NCI-H187 (cell line): ENCODE results near the gene CPNE1.
"Not testable (repeated sequence)": the region's sequence is repeated elsewhere in the genome, so short reads cannot be mapped to it uniquely, and the experiment has no call there.

Experiments
- DNase-seq, 2 experiments: peaks; one replicate each; lab custom pipeline; 2025; lab: John Stamatoyannopoulos, UW

The CPNE1 gene

DNA sequence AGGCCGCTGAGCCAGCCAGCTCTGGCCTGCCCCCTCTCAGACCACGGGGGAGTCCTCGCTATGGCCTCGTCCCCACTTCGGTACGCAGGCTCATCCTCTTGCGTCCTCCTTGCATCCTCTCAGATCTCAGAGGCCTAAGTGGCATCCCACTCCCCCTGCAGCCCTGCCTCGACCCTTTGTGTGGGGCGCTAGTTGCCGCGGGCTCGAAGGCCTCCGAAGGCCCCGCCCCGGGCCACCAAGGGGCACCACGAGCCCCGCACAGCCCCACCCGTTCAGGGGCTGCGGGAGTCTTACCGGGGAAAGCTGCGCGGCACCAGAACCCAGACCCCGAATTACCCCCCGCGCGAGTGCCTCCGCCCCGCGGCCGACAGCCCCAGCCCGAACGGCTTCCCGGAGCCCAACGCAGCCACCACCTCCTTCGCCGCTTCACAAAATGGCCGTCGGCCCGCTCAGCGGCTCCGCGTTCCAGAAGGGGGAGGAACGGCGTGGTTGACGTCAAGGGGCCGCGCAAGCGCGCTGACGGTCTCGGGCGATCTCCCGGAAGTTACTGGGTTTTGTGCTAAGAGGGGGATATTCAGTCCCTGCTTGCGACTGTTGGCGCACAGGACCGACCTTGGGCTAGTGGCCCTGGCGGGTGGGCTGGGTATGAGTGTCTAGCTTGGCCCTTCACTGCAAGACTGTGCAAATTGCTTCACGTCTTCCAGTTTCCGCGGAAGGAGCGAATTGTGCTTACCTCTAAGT, at the start of gene CPNE1, which contains the start of gene RBM12:
Gene CPNE1 (minus strand): TSS at position 435 of the 741 bp plus-strand sequence. CDS start 31,977 bp downstream, outside the sequence.
Gene RBM12 (minus strand): TSS at position 435 of the 741 bp plus-strand sequence. CDS start 9,578 bp downstream, outside the sequence.
- DNase-seq: peak; percentile 68 to 87

DNA sequence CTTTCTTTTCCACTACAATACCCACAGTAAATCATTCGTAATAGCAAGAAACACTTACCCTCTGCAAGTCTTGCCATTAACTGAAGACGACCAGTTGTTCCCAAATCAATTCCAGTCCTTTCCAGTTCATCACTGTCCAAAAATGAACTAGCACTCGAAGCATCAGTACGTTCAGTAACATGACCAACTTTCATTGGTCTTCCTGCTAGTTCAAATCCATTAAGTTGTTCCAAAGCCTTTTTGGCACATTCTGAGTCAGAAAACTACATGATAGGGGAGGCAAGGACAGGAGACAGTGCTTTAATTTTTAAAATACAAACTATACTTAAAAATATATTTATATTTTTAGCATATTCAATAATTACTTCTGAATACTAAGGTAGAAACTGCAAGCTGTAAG, 49.4 kb upstream of the CPNE1 start:
- no peak for DNase-seq

DNA sequence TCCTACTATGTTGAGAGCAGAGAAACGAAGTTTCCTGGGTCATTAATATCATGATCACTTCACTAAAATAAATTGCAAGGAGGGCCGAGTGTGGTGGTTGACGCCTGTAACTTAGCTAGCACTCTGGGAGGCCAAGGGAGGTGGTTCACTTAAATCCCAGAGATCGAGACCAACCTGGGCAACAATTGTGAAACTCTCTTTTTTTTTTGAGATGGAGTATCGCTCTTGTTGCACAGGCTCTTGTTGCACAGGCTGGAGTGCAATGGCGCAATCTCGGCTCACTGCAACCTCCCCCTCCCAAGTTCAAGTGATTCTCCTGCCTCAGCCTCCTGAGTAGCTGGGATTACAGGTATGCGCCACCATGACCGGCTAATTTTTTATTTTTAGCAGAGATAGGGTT, 48.4 kb upstream of the CPNE1 start:
- not testable (repeated sequence) for DNase-seq

DNA sequence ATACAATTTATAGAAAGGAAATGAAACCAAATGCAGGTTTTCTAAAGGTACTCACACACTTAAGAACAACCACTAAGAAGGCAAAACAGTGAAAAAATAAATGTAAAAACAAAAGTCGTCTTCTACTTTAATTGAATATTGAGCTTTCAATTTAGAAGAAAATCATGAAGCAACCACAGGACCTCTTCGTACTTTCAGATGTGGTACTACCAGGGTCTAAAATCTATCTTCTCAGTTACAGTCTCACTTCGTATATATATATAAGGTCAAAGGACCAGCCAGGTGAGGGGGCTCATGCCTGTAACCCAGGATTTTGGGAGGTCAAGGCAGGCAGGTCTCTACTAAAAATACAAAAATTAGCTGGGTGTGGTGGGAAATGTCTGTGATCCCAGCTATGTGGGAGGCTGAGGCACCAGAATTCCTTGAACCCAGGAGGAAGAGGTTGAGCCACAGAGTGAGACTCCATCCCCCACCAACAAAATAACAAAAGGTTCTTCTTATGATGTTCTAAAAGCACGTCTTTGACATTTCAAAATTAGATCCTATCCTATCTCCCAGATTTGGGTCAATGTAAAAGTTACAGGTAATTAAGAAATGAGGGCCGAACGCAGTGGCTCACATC, 47.0 kb upstream of the CPNE1 start:
- DNase-seq: no peak

DNA sequence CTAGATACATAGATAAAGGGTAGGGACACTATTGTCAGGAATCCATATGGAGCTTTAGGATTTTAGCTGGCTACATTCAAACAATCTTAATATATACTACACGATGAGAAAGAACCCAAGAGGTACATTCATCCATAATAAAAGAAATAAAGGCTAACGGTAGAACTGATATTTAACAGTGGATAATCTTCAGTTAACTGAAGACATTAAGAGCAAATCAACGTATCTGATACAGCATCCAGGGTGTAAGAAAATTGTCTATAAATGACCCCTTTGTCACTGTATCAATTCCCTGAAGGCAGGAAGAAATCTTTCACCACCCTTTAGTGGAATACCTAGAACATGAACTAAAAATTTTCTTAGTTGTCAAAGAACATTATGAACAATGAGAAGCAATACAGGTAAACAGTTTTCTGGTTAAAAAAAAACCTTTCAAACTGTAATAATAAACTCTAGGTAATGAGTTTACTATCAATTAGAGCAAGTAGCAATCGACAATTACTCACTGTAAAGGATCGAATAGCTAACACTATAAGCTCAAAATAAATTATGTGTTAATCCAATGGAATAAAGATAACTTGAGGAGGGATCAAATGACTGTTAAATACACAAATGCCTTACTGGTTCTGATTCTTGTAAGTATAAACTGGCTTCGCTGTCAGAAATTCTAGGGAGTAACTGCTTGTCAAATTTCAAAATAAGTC, 46.3 kb upstream of the CPNE1 start:
- DNase-seq: no peak

DNA sequence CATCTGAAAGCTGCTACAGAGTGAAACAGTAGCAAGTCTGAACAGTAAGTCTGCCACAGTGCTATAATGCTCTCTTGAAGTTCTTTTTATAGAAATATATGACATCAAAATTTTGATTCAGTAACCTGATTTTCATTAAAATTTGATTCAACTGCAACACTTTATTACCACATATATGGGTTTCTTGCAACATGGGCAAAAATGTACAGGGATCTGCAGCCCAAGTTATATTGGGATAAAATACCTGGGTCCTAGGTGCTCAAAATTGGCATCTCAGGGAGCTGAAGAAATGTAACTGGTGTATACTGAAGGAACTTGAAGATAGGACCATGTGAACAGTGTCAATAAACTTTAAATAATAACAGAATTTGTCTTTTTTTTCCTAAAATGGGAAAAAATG, 45.3 kb upstream of the CPNE1 start:
- DNase-seq: no peak

DNA sequence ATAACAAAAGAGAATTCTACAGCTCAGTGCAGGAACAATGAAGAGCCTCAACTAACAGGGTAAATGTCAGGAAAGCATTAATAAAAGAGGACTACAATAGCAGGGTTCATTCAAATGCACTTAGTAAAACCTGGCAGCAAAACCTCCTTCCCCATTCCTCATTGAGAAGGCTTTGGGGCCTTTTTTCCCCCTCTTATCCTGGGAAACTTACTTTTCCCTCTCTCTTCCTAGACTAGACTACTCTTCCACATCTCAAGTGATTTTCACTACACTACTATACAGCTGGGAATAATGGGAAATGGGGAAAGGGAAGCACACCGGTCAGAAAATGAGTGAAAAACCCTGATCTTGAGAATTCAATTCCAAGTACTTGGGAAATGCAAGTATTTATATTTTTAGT, 44.6 kb upstream of the CPNE1 start:
- DNase-seq: no peak

DNA sequence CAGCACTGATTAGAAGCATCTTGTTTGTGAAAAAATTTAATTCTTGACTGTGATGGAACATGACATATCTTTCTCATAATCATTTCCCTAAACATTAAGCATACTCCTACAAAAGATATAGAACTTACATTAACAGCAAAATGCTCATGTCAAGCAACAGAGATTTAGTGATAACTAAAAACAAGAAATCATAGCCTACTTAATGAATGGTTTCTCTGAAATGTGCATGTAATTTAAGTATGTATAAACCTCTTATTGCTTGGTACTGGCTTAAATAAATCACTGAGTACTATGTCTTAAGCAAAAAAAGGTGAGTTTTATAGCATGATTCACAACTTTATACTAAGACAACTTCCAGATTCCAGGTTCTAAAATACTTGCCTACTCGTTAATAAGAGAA, 43.8 kb upstream of the CPNE1 start:
- no peak for DNase-seq

DNA sequence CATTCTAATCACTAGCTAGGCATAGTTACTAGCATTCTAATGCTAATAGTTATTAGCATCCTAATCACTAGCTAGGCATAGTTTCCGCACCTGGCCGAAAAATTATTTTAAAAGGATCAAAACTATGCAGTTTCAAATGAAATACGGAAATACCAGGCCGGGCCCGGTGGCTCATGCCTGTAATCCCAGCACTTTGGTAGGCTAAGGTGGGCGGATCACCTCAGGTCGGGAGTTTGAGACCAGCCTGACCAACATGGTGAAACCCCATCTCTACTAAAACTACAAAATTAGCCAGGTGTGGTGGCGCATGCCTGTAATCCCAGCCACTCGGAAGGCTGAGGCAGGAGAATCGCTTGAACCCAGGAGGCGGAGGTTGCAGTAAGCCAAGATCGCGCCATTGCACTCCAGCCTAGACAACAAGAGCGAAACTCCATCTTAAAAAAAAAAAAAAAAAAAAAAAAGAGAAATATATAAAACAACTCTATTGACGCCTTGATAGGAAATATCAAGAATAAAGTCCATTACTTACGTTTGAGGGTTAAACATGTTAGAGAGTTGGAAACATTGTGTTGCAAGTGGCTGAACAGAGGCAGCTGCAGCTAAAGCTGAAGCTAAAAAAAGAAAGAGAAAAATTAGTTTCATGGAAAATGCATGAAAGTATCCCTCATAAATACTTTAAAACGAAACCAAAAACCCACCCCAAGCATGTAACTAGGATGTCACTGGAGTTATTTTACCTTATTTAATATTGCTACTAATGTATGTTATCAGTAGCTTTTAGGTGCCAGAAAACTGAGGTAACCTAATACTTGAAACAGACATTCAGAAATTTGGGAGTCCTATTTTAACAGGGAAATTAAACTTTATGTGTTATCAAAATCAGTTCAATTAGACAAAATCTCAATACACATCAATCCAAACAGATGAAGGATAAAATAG, 42.2 kb upstream of the CPNE1 start:
- not testable (repeated sequence) for DNase-seq

DNA sequence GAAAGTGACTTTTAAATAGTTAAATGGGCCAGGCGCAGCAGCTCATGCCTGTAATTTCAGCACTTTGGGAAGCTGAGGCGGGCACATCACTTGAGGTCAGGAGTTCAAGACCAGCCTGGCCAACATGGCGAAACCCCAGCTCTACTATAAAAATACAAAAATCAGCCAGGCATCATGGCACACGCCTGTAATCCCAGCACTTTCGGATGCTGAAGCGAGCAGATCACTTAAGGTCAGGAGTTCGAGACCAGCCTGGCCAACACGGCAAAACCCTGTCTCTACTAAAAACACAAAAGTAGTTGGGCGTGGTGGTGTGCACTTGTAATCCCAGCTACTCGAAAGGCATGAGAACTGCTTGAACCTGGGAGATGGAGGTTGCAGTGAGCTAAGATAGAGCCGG, 41.2 kb upstream of the CPNE1 start:
- not testable (repeated sequence) for DNase-seq

DNA sequence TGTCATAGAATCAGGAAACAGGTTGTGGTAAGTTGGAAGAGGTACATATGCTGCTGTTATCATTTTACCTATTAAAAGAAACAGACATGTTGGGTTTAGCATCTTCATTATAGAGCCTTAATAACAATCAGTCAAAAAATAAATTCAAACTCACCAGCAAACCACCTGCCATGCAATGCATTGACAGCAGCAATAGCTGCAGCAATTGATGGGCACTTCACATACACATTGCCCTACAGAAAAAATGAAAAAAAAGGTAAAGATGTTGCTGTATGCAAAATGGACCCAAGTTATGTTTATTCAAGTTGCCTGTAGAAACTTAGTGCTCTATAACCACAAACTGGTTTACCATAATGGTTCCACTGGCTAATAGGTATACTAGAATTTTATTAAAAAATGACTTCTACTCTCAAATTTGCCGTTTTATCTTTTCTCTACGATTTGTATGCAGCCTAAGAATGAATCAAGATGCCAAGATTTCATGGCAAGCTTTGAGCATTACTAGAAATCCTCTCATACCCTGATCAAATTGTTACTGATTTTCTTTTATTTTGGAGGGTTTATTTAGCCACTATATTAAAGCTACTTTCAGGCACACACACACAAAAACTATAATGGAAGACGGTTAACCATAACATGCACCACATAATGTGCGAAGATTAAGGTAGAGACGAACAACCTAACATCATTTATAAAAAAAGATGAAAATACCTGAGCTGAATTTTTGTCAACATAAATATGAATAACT, 40.0 kb upstream of the CPNE1 start:
- DNase-seq: no peak

DNA sequence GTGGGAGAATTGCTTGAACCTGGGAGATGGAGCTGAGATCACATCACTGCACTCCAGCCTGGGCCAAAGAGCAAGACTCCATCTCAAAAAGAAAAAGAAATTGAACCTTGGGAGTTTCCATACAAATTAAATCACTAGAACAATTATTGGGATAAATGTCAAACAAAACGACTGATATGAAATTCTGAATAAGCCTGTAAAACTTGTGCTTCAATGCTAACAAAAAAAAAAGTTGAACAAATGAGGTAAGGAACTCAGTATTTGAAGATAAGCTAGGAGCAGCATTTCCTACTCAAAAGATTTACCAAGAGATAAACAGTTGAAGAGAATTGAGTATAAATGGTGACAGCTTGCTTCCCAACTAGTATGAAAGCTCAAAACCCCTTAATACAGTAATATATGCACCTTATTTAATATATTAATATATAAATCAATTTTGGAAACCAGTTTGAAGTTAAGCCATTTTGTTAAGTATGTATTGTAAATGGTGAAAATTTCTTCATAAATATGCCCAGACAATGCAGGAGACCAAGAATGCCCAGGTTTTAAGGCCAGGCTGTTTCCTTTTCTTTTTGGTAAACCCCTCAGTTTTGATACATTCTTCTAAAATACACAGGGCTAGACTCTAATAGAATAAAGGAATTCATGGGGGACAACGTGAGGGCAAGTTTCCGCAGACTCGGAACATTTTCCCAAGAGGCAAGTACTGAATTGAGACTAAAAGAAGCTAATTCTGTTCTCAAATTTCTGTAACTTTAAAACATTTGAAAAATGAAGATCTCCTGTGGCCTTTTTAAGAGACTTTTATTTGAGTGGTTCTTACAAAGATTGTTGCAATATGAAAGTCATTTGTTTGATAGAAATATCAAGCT, 38.4 kb upstream of the CPNE1 start:
- DNase-seq: no peak

DNA sequence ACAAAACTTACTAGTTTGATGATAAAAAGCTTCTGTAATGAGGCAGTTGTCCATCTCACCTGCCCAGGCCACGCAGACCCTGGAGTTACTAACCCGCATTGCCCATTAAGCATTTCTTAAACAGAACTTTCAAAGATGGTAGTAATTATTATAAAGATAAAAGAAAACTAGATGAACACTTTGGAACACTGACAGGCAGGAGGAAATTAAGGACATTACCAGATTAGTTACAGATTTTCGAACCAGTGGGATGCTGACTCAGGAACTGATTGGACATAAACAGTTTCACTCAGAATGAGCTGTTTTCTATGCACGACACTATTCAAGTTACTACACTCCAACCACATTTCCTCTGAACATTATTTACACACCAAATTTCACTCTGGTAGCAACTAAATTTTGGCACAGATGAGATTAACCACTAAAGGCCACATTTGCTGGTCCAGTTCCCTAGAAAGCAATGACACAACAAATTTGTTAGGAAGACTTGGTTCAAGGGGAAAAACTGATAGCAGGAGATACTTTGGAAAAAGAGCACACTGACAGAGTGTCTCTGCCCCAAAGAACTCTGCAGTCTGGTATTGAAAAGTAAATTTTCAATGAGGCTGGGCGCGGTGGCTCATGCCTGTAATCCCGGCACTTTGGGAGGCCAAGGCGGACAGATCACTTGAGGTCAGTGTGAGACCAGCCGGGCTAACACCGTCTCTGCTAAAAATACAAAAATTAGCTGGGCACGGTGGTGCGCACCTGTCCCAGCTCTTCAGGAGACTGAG, 37.5 kb upstream of the CPNE1 start:
- DNase-seq: no peak

DNA sequence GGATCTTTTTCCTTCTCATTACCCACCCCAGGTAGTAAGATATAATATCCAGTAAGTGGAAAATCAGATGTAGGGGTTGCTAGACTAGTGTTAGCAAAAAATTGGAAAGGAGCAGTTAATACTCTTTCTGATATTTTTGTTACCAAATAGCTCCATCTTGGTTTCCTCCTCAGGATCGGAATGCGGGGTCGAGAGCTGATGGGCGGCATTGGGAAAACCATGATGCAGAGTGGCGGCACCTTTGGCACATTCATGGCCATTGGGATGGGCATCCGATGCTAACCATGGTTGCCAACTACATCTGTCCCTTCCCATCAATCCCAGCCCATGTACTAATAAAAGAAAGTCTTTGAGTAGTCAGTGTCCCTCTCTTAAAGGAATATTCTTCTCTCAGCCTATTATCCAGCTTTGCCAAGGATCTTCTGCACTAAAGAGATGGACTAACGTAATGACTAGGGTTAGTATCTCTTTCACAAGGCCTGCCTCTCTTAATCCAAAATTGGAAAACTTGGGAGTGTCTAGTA, 36.0 kb upstream of the CPNE1 start:
- no peak for DNase-seq

DNA sequence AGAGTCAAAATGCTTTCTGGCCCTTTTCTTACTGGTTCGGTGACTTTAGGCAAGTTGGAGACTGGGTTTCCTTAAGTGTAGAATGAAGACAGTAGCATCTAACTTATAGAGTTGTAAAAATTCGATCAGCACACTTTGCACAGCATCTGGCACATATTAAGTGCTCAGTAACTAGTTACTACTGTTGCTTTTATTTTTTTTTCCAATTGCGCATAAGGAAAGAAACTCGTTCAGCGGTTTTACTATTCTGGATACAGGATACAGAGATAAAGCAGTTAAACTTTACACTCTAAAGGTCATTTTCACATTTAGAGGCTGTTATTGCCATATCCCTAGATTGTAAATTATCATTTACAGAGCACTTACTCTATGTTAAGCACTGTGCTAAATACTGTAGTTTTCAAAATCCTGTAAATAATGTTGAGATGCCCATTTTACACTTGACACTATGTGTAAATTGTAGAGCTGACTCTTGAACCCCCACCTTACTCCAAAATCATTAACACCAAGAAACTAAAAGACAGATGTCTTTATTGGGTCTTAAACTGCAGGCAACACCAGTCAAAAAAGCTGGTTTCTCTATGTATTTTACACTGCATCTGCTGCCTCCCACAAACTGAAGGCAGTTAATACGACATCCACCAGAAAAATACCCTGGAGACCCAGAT, 35.4 kb upstream of the CPNE1 start:
- DNase-seq: no peak

DNA sequence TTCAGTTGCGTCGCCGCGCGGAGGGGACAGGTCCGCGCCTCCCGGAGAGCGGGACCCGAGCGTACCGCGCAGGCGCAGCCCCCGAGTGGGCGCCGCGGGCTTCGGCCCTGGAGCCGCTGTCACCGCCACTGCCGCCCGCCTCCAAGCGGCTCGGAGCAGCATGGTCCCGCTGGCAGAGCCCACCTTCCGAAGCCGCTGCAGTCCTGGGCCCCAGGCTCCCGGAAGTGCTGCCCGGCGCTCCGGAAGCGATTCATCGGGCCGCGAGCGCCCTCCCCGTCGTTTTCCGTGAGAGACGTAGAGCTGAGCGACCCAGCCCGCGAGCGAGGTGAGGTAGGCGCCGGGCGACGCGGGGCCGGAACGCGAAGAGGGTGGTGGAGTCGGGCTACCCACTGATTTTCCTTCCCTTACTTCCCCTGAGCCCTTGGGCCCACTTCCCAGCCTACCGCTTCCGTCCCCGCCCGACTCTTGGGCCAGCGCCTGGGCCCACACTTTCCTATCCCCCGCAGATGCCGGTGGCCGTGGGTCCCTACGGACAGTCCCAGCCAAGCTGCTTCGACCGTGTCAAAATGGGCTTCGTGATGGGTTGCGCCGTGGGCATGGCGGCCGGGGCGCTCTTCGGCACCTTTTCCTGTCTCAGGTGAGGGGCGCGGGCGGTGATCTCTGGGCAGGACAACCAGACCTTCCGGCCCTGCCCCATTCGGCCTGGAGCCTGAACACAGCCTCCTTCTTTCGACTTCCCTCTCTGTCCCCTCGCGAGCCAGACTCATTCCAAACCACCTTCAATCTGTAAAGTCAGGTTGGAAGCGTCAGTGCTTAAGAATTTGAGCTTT, 34.6 kb upstream of the CPNE1 start, which contains the start of the genes NFS1 and ROMO1:
Gene NFS1 (minus strand): TSS at position 226 of the 830 bp plus-strand sequence. CDS start 64 bp downstream, at position 162.
Gene ROMO1 (plus strand): TSS at position 279 of the 830 bp plus-strand sequence. CDS start 228 bp downstream, at position 507.
- DNase-seq: peak; percentile 26 to 33
